Osteoblast (primary cell): ENCODE data around the gene NLGN4X. TPM values are rescaled to one million over a fixed set of nuclear protein-coding genes. Genes with fewer than 3 reads are reported as not detected.

Experiments
- DNase-seq: peaks from one replicate; pipeline ENCODE4 v3.0.0; 2011; ENCODE audit warnings: low spot score, mixed read lengths; ENCODE audit not compliant: insufficient read length; ENCODE audit errors: missing footprints
- H2AFZ ChIP-seq: 2 replicates; pipeline ENCODE4 v1.6.0; 2011; ENCODE audit warnings: mild to moderate bottlenecking, low read length
- H3K27ac ChIP-seq: 2 replicates; pipeline ENCODE4 v1.5.1; 2011; ENCODE audit warnings: mild to moderate bottlenecking, low read depth, low read length, moderate library complexity
- H3K27me3 ChIP-seq: 2 replicates; pipeline ENCODE4 v1.6.0; 2012; ENCODE audit warnings: mild to moderate bottlenecking, control low read depth, inconsistent platforms, low read length, moderate library complexity; ENCODE audit not compliant: insufficient read depth
- H3K36me3 ChIP-seq: 2 replicates; pipeline ENCODE4 v1.5.1; 2011; ENCODE audit warnings: mild to moderate bottlenecking, low read length, control low read depth, moderate library complexity; ENCODE audit not compliant: insufficient read depth
- H3K4me1 ChIP-seq: 2 replicates; pipeline ENCODE4 v1.5.1; 2011; ENCODE audit warnings: mild to moderate bottlenecking, low read length, control low read depth, moderate library complexity; ENCODE audit not compliant: insufficient read depth
- H3K4me2 ChIP-seq: 2 replicates; pipeline ENCODE4 v1.6.0; 2011; ENCODE audit warnings: mild to moderate bottlenecking, low read length; ENCODE audit not compliant: insufficient read depth
- H3K4me3 ChIP-seq: fragments of 200-600 bp; sonication (generic); 3 replicates; pipeline ENCODE4 v1.5.1; 2012; ENCODE audit warnings: mild to moderate bottlenecking, low read length, inconsistent platforms; ENCODE audit not compliant: insufficient read depth
- H3K79me2 ChIP-seq: 2 replicates; pipeline ENCODE4 v1.6.0; 2012; ENCODE audit warnings: mild to moderate bottlenecking, low read length, control low read depth, inconsistent platforms; ENCODE audit not compliant: insufficient read depth
- H3K9me3 ChIP-seq: 2 replicates; pipeline ENCODE4 v1.5.1; 2011; ENCODE audit warnings: low read depth, low read length, control low read depth
- H4K20me1 ChIP-seq: 2 replicates; pipeline ENCODE4 v1.6.0; 2012; ENCODE audit warnings: mild to moderate bottlenecking, low read length, control low read depth; ENCODE audit not compliant: insufficient read depth
- total RNA-seq: library from RNA; depleted of rRNA; stranded (reverse); fragments of >200 nt; gene quantifications from 2 replicates; pipeline ENCODE4 v1.2.3, GENCODE V29; 2012
- TF ChIP-seq, protein P1 (sequence below): IDR thresholded peaks from 2 replicates; pipeline ENCODE4 v1.5.1; 2011; ENCODE audit warnings: mild to moderate bottlenecking, low read depth, low read length, moderate library complexity; ENCODE audit errors: extremely low read depth

NLGN4X gene
- total RNA-seq, 1 donor = 1.4 TPM

DNA sequence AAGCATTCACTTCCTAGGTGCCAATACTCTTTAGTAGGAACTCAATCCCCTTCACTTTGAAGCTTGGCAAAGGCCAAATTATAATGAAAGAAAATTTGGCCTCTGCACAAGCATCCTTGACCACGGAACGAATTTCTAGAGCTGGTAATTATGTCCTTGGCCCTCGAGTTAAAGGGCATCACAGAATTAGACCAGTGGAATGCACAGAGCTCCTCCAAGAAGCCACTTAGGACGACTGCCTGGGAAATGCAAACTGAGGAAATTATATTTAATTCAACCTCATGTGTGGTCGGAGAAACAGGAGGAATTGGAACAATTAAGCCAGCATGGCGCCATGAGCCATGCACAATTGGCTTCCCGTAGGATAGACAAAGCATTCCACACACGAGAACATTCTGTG is 59.3 kb downstream of the NLGN4X start:
- Histone ChIP-seq H3K79me2 (no peaks in the 10 kb centered on the region), H3K27ac (no peak overlapping the region), H3K4me1 (no peaks in the 10 kb centered on the region), H3K4me2 (no peak overlapping the region), H3K9me3 (peaks cover 2% of the 10 kb centered on the region), H4K20me1 (no peaks in the 10 kb centered on the region), H3K36me3 (no peaks in the 10 kb centered on the region), H3K4me3 (no peak overlapping the region), H3K27me3 (no peaks in the 10 kb centered on the region), H2AFZ (no peak overlapping the region)
- DNase-seq = no peak
- TF ChIP-seq, protein P1, sequence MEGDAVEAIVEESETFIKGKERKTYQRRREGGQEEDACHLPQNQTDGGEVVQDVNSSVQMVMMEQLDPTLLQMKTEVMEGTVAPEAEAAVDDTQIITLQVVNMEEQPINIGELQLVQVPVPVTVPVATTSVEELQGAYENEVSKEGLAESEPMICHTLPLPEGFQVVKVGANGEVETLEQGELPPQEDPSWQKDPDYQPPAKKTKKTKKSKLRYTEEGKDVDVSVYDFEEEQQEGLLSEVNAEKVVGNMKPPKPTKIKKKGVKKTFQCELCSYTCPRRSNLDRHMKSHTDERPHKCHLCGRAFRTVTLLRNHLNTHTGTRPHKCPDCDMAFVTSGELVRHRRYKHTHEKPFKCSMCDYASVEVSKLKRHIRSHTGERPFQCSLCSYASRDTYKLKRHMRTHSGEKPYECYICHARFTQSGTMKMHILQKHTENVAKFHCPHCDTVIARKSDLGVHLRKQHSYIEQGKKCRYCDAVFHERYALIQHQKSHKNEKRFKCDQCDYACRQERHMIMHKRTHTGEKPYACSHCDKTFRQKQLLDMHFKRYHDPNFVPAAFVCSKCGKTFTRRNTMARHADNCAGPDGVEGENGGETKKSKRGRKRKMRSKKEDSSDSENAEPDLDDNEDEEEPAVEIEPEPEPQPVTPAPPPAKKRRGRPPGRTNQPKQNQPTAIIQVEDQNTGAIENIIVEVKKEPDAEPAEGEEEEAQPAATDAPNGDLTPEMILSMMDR = no peak

GRCh38 chrX:6163721-6164120 is 64.9 kb downstream of the NLGN4X start:
- Histone ChIP-seq H3K27me3 (no peaks in the 10 kb centered on the region), H3K4me3 (no peak overlapping the region), H3K4me1 (no peaks in the 10 kb centered on the region), H2AFZ (no peak overlapping the region), H3K9me3 (peaks cover 5% of the 10 kb centered on the region), H3K36me3 (no peaks in the 10 kb centered on the region), H3K27ac (no peak overlapping the region), H4K20me1 (no peaks in the 10 kb centered on the region), H3K4me2 (no peak overlapping the region), H3K79me2 (no peaks in the 10 kb centered on the region)
- no peak for DNase-seq
- TF ChIP-seq, protein P1 = no peak

DNA sequence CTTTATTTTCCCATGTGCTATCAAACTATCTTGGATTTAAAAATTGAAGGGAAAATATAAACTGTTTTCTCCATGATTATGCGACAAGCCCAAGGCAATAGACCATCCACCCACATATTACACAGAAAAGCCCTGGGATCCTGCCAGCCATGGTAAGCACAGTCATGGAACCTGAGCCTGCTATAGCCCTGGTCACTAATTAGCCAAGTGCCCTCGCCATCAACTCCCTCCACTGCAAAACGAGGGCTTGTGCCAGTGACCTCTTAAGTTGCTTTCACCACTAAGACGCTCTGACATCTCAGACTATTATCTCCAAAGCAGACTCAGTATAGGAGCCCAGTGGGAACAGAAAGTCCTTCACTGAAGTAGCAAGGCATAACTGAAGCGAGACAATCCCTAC is 69.2 kb downstream of the NLGN4X start:
- DNase-seq = no peak
- H3K4me3 ChIP-seq = no peak overlapping the region

GRCh38 chrX:6151971-6152370 is 76.7 kb downstream of the NLGN4X start:
- Histone ChIP-seq H4K20me1 (no peaks in the 10 kb centered on the region), H2AFZ (no peak overlapping the region), H3K4me2 (no peak overlapping the region), H3K4me3 (no peak overlapping the region), H3K27ac (no peak overlapping the region), H3K79me2 (no peaks in the 10 kb centered on the region), H3K4me1 (no peaks in the 10 kb centered on the region), H3K27me3 (no peaks in the 10 kb centered on the region), H3K36me3 (no peaks in the 10 kb centered on the region), H3K9me3 (no peaks in the 10 kb centered on the region)
- no peak for DNase-seq
- TF ChIP-seq, protein P1 = no peak

More for the DNA sequence above, 69.2 kb downstream of the NLGN4X start:
- no peaks in the 10 kb centered on the region for H3K4me1 ChIP-seq
- no peak overlapping the region for H3K27ac ChIP-seq
- H2AFZ ChIP-seq = no peak overlapping the region
- TF ChIP-seq, protein P1 = no peak
- no peaks in the 10 kb centered on the region for H4K20me1 ChIP-seq
- no peaks in the 10 kb centered on the region for H3K36me3 ChIP-seq
- H3K9me3 ChIP-seq = peaks cover 5% of the 10 kb centered on the region
- no peaks in the 10 kb centered on the region for H3K27me3 ChIP-seq
- no peak overlapping the region for H3K4me2 ChIP-seq
- H3K79me2 ChIP-seq = no peaks in the 10 kb centered on the region
